OCI-LY1 (cell line): Measurements from ENCODE around the gene LRRC57.

Experiments used
- EZH2 ChIP-seq: fragments of 200-600 bp; sonication (generic), shearing (Covaris generic); IDR thresholded peaks from 2 replicates; pipeline ENCODE4 v1.8.0; 2017; ENCODE audit warnings: borderline replicate concordance, mixed run types, mild to moderate bottlenecking, antibody characterized with exemption, low read length, moderate library complexity, mixed read lengths
- TF ChIP-seq, protein P1 (sequence below): fragments of 200-600 bp; sonication (generic), shearing (Covaris generic); IDR thresholded peaks from 2 replicates; pipeline ENCODE4 v1.5.1; 2017; ENCODE audit warnings: mild to moderate bottlenecking, antibody characterized with exemption, low read length, moderate library complexity, mixed read lengths

DNA sequence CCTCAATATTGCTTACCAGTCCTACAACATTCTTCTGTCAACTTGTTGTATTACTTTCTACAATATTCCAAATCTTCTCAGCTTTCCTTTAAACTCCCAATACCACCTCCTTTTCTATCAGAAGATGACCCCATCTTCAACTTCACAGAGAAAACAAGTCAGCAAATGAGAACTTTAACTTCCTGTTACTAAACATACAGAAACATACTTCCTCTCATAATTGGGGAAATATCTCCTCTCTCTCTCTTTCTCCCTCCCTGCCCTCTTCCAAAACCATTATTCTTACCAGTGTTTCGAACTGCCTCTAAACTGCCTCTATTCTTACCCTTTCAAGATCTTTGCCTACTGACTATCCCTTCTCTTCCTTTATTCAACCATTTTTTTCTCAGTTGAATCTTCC is 54.9 kb downstream of the LRRC57 start:
- TF ChIP-seq, protein P1, sequence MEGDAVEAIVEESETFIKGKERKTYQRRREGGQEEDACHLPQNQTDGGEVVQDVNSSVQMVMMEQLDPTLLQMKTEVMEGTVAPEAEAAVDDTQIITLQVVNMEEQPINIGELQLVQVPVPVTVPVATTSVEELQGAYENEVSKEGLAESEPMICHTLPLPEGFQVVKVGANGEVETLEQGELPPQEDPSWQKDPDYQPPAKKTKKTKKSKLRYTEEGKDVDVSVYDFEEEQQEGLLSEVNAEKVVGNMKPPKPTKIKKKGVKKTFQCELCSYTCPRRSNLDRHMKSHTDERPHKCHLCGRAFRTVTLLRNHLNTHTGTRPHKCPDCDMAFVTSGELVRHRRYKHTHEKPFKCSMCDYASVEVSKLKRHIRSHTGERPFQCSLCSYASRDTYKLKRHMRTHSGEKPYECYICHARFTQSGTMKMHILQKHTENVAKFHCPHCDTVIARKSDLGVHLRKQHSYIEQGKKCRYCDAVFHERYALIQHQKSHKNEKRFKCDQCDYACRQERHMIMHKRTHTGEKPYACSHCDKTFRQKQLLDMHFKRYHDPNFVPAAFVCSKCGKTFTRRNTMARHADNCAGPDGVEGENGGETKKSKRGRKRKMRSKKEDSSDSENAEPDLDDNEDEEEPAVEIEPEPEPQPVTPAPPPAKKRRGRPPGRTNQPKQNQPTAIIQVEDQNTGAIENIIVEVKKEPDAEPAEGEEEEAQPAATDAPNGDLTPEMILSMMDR, result no peak
- TF ChIP-seq EZH2, result no peak
